Measurements from ENCODE around the gene HOXB6.

Gene HOXB6

DNA sequence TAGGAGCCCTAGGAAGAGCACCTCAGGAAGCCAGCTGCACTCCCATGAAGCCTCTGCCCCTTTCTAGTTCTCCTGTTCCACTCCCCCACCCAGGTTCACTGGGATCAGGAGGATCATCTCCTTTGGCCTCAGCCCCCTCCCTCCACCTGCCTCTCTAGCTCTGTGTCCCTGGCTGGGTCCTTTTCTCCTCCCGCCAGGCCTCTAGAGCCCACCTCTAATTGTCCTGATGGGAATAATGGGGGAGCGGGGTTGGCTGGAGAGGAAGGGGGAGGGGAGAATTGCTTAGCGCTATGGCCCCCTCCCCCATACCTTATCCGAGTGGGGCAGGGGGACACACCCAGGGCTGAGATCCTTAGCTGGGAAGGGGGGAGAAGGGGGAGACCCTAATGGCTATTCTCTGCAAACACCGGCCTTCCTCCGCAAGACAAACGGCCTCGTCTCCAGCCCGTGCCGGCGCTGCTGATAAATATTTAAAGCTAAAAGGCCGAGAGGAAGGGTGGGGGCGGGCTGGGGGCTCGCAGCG is 5.0 kb upstream of the HOXB6 start:
- no peak for DNase-seq (ENCODE audit: low read depth in 2 of 2)

DNA sequence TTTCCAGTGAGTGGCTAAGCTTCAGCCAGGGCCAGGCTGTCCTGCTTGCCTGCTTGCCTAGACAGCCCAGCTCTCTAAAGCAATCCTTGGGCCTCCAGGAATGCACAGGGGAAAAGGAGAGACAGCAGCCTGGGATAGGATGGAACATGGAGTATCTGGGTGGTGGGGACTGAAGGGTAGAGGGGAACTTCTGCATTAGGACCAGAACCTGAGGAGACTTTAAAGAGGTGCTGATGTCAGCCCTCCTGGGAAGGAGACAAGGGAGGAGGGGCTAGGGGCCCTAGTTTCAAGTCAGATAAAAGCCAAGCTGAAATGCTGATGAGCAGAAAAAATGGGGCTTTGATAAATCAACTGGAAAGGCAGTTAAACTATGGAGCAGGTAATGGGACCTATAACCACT is 4.2 kb upstream of the HOXB6 start:
- no peak for DNase-seq (ENCODE audit: low read depth in 2 of 2)

DNA sequence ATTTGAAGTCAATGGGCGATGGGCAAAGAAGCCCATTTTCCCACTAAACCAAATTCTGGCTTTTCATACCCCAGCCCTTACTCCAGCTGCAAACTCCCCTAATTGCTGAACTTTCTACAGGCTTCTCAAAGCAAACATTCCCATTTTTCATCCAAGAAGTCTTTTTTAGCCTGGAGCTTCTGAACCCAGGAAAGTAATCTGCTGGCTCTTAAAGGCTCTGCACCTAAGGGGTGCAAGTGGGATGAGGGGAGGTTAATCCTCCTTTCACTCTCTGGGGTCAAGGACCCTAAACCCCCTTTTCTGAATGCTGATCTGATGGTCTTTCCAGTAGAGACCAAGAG is 3.7 kb upstream of the HOXB6 start:
- DNase-seq (ENCODE audit: low read depth in 2 of 2): no peak

DNA sequence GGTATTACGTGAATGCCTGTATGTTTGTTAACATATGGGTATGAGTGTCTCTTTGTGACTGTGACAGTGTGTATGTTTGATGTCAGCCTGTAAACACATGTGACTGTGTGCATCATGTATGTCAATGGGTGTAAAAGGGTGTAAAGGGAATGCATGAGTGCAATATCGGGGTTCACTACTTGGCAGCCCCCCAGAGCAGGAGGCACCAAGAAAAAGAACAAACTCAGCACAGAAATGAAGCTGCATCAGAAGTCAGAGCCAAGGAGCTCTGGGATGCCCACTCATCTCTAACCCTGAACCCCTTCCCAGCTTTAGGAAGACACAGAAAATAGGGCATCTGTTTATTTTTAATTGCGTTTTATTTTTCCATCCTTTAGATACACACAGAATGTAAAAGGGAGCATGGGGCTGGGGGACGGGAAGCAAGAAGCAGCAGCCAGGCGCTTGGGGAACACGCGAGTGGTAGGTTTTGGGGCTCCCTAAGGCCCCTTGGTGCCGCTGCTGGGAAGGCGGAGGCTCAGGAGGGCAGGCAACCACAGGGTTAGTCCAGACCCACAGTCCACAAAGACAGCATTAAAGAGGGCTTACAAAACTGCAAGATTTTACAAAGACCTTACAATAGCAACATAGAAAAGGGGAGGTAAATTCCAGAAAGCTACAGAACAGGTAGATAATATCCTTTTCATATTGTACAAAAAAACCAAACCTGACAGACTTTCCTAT is 2.3 kb upstream of the HOXB6 start:
- no peak for DNase-seq (ENCODE audit: low read depth in 2 of 2)

DNA sequence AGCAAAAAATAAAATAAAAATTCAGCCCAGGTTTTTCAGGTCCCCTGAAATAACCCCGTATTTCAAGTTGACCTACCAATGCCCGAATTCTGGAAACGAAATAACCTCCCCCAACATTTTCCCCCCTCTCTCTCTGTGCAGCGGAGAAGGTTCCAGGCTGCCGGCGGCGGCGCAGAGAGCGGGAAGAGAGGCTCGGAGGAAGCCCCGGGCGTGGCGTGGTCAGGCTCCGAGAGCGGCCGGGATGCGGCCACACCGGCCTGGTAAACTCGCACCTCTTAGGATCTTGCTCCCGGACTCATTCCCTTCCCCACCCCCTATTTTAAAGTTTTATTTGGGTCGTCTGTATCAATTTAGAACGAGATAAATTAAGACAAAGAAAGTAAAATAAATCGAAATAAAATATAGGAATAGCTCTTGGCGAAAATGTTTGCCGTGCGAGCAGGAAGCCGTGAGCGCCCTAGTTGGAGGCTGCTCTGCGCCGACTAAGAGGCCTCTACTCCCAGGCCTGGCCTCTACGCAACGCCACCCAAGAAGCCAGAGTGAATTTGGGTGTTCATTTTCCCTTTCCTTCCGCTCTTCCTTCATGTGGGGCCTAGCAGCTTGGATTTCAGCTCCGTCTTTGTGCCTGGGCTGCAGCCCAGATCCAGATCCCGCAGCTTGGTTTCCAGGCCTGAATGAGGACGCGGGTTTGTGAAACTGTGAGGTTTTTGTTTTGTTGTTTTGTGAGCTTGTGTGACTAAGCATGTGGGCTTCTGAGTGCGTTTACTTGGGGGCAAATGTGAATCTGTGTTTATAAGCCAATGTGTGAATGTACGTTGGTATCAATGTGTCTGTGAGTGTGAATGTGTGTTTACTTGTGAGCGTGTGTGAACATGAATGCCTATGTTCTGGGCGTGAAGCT is 1.5 kb upstream of the HOXB6 start:
- DNase-seq (ENCODE audit: low read depth in 2 of 2): no peak

DNA sequence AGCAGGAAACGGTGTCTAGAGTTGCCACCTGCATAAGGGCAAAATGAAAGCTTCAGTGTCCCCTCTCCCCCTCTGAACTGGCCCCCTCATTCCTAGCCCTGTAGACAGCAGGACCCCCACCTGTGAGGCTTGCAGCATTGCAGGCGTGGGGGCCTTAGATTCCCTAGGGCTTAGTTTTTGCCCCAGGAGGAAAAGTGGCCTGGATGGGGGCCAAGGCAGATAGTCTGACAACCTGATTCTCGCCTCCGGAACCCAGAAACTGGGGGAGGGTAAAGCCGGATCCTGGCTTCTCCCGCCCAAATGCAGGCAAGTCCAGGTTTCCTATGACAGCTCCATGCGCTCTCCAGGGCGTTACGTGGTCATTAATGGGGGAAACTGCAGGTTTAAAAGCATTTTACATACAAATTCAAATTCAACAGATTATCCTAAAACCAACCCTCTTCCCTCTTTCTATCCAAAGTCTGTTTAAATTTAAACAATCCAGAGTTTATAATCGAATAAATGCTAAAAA is 678 bp upstream of the HOXB6 start:
- no peak for DNase-seq (ENCODE audit: low read depth in 2 of 2)

DNA sequence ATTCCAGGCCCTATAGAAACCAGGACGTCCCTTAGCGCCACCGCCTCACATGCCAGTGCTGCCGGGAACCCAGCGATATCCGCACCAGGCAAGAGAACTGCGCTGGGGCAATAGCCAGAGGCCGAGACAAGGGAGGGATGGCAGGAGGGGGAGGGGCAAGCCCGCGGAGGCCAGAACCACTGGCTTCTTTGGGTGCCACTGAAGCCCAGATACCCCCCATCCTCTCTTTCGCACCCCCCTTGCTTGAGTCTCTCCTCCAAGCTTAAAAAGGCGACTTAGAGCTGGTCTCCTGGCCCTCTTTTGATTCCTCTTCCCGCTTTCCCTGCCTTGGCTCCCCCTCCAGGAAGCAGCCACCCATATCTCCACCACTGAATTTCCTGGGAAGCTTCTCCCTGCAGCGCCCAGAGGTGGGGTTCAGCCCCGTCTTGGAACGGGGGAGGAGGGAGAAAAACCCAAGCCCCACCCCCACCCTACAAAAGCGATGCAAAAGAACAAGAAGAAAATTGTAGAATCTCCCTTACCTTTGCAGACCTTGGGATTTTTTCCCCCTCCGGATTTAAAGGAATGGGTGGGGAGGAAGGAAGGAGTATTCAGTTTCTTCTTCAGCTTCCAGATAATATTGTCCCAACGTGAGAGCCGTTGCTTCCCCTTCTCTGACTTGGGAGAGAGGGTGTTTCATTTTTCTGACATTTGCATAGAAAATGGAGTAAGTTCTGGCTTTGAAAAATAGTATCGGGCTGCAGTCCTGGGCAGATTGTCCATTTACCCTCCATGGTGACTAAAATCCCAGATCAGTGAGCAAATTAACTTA is 622 bp downstream of the HOXB6 start:
- DNase-seq (ENCODE audit: low read depth in 2 of 2): no peak

DNA sequence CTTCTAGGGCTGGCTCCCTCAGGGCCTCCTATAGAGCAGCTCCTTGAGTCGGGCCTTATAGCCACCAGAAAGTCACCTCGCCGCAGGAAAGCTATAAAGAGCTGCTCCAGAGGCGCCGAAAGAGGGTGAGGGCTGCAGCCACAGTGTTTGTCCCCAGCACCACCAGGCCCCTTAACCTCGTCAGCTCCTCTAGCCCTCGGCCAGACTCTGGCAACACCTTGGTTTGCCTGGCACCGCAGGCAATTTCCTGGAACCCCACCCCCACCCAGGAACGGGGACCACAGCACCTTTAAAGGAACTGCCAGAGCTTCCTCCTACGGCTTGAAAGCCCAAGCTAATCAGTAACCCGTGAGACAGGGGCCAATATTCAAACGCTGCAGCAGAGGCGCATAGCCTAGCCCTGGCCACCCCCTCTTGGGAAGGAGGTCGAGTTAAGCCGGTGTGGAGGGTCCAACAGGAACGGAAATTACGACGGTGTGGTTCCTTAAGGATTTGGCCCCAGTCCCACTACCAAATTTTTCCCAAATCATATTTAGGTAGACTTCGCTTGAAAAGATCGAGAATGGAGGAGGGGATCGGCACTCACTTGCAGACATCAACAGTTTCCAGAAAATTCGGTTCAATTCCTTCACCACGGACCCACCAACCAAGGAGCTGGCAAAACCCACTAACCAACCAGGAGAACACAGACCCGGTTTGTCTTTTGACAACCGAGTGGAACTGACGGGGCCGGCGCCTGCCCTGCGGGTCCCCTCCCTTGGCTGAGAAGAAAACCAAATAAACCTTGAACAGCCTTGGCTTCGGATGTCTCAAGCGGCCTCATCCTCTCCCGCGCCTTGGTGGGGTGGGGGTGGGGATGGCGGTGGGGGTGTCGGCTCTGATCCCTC is 3.0 kb downstream of the HOXB6 start:
- DNase-seq (ENCODE audit: low read depth in 2 of 2): no peak

DNA sequence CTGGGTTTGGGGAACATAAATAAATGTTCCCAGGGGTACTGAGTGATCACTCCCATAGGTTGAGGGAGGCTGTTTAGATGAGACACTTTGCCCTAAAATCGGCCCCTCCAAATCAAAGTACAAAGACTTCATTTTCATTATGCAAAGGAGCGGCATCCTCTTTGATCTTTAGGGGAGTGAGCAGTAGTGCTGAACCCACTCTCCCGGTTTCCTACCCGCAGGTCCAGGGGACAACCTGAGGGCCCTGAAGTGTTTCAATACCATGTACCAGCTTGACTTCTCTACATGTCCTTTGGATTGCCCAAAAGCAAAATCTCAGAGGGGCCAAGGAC is 3.6 kb downstream of the HOXB6 start:
- no peak for DNase-seq (ENCODE audit: low read depth in 2 of 2)

DNA sequence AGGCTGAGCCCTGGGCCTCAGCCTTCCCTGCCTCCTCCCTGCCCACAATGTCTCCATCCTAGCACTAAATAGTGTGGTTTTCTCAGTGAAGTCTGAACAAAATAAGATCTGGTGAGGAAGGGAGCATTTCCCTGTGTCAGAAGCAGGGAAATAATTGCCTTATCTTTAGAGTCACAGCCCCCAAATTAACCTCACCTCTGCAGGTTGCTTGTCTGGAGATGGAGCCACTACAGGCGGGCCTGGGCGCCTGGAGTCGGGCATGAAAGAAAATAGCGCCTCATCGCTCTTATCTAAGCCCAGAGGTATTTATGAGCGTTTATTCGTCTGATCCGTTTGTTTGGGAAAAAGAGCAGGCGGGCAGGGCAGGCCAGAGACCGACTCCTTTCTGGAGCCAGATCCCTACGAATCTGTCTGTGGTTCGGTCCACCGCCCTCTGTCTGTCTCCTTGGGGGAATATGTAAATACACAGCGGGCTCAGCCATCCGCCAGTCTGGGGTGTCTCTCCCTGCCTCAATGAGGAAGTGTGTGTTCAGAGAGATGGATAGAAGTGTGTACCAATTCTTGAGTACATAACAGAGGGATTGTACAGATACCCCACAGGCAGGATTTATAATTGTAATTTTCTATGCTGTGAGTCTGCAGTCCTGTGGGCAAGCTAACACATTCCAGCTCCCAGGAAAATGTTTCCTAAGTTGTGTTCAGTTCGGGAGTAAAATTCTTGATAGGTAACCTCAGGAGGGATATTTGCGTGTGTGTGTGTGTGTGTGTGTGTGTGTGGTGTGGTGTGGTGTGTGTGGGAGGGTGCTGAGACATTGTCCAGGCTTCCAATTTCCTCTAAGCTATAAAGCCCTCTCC is 4.3 kb downstream of the HOXB6 start:
- no peak for DNase-seq (ENCODE audit: low read depth in 2 of 2)

DNA sequence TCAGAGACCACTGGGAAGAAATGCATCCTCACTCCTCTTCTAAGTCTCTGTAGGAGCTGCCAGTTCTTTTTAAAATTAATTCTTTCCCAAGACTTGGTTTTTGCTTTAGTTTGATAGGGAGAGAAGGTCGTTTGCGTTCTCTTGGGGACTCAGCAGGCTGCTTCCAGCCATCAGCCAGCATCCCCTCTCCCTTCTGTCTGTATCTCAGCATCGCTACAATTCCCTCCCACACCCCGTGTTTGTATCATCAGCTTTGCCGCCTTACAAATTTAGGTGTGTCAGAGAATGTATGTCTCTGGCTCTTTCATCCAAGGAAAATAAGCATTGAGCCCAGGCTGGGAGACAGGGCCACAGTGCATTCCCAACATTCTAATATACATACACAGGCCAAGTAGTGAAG is 5.4 kb downstream of the HOXB6 start:
- no peak for DNase-seq (ENCODE audit: low read depth in 2 of 2)

DNA sequence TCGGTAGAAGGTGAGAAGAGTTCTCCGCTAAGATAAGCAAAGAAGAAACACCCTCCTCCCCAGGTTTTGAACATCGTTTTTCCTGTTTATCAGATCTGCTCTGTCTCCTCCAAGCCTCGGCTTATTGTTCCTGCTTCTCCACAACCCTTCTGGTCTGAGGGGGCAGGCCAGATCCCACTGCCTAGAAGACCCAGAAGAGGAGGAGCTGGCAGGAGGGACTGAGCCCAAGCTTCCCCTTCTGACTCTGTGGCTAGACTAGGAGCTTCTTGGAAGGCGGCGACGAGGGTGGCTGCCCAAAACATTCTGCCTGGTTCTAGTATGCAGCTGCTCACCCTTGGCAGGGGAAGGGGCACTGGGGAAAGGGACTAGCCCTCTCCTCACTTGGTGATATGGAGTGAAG is 6.0 kb downstream of the HOXB6 start:
- no peak for DNase-seq (ENCODE audit: low read depth in 2 of 2)

DNA sequence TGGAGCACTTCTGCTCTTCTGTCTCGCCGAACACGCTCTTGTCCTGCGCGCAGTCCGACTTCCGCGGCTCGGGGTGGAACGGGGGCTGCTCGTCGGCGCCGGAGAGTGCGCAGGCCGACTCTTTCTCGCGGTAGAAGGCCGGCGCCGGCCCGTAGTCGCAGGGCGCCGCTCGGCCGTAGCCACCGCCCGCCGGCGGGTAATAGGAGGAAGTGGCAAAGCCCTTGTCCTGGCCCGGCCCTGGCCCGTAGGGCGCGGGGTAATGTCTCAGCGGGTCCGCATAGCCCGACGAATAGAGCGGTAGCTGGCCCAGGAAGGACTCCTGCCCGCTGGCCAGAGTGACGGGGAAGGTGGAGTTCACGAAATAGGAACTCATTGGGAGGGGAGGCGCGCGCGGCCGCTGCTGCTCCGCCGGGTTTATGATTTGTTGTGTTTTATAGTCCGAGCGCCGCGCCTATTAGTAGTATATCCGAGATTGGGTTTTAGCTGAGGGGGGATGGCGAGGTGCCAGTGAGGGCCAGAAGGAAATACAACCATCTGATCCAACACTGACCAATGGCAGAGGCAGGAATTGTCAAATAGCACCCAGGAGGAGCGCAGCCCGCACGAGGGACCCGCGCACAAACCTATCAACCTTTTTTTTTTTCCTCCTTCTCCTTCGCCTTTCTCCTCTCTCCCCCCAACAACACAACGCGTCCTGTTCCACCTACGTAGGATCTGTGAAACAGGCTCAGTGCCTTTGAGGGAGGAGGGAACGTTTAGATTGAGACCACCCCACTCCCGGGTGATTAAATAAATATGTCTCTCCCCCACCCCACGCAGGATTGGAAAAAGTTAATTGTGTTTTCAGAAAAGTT is 6.8 kb downstream of the HOXB6 start:
- no peak for DNase-seq (ENCODE audit: low read depth in 2 of 2)

DNA sequence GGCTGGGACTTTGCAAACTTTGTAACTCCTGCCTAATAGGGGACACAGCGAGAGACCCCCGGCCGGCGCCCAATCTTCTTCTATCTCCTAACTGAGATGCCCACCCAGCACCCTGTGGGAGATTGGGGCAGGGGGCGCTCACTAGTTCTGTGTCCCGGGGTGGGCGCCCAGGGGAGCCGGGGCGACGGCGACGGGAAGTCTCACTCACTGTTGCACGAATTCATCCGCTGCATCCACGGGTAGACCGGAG is 7.3 kb downstream of the HOXB6 start:
- DNase-seq (ENCODE audit: low read depth in 2 of 2): no peak

DNA sequence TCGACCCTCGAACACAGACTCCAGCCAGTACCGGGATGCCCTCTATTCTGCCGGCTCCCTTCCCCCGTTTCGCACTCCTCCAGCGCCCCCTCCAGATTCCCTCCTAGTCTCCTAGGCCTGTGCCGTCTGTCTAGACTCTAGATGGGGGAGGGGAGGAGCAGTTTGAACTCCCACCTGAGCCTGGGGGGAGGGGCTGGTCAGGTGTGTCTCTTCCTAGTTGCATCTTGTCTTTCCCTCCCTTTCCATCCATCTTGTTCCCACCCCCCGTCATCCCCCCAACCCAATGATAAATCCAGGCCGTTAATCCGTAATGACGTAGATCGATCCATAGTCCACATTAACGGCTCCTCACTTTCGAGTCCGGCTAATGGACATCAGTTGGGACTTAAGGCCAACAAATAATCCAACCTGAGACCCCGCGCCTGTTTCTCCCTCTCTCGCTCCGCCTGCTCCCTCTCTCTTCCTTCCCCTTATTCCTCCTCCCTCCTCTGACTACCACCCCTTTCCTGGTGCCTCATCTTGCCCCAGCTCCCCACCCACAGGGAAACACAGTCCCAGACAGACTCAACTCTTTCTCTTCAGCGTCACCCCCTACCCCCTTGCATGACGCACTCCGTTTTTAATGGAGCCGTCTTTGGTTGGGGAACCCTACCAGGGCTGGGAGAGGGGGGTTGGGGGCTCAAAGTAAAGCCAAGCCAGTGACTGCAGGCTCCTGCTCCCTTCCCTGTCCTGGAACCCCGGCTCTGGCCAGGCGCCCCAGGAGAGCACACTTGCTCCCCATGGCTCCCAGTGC is 7.9 kb downstream of the HOXB6 start:
- DNase-seq (ENCODE audit: low read depth in 2 of 2): no peak

DNA sequence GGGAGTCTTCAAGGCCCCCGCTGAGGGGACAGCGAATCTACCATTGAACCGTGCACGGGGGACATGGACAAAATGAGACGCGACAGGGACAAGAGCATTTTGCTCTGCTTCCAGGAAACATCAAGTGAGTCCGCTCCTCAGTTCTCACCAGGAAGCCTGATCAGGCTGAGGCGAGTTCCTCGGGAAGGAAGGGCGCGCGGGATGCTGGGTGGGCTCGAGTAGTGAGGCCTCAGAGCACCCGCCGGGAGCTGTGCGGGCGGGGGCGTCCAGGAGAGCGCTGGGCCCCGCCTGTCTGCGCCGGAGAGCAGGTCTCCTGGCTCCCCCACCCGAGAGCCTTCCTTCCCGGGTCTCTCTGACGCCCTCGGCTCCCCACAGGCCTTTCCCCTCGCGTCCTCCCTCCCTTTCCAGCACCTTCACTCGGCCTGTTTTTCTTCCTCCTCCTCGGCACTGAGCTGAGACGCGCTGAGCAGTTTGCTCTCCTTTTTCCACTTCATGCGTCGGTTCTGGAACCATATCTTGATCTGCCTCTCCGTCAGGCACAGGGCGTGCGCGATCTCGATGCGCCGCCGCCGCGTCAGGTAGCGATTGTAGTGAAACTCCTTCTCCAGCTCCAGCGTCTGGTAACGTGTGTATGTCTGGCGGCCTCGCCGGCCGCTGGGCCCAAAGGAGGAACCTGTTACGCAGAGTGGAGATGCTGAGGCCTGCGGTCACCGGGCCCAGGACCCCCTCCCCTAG is 8.6 kb downstream of the HOXB6 start:
- no peak for DNase-seq (ENCODE audit: low read depth in 2 of 2)

DNA sequence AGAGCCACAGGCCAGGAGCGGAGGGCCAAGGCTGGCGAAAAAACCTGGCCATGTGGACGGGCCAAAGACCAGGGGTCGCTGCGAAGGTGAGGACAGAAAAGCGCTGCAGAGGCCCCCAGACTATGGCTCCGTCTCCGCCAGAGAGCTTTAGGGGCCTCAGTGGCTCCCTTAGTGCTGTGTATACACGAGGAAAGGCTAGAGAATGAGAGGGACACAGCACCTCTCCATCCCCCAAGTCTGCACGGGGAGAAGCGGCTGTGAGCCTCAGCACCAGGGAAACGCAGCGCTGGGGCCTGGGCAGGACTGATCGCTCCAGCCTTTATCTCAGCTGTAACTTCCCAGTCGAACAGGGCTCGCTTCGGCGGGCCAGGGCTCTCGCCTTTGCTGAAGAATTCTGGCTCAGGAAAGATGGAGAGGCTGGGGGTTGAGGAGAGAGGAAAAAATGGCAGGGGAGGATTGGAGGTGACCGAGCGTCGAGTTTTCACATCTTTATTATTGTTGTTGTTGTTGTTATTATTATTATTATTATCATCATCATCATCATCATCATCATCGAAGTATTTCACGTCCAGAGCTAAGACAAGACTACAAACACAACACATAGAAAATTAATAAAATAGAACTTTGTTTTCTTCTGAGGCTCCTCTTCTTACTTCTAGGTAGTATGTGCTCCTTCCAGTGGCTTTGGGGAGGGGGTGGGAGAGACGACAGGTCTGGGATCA is 9.3 kb downstream of the HOXB6 start:
- DNase-seq (ENCODE audit: low read depth in 2 of 2): no peak

Data from stimulated activated CD8-positive, alpha-beta memory T cell treated with anti-CD3 and anti-CD28 coated beads, Interleukin-2, amount 100 ng/mL, for 48 hours (primary cell).